Activated gamma-delta T cell treated with Interleukin-2 at 50 U/mL for 16 hours (primary cell): ENCODE data around the gene SLC6A5.
"Not testable (repeated sequence)": the region's sequence is repeated elsewhere in the genome, so short reads cannot be mapped to it uniquely, and the experiment has no call there.

Experiments used
- DNase-seq: peaks from one replicate; pipeline ENCODE4 v3.0.0-alpha.2; 2020

The SLC6A5 gene

DNA sequence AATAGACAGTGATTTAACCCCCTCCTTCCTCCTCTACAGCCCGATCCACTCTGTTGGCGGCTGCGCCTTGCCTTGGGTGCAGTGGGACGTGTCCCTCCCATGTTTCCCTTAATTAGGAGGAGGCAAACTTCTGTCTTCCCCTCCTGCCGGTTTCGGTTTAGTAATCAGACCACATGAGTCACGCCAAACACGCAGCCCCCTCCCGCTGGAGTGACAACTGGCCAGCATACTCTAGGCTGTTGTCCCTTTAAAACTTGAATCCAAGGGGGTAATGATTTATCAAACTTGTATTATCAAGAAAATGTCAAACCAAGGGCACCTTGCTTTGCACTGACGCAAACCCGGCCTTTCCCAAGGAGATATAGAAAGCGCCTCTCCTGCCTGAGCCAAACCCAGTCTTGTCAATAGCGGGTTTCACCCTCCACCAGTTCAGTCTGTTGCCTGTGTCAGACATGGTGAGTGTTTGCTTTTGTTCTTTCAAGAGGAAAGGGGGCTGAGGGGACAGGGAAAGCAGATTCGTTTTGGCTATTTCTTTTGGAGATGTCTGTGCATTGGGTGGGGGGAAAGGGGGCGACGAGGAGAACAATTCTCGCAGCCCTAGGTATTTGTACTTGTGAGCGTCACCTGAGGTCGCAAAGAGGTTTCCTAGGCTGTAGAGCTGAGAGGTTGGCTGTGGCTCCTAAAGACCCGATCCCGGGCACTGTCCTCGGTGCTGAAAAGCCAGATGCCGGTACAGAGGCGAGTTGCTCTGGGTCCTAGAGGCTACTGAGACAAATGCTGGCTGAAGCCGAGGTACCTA lies at the start of gene SLC6A5:
Gene SLC6A5, plus strand, starts transcription at position 388 of the 799 bp plus-strand sequence. Its CDS starts 65 bp downstream, at position 453.
- DNase-seq: no peak

DNA sequence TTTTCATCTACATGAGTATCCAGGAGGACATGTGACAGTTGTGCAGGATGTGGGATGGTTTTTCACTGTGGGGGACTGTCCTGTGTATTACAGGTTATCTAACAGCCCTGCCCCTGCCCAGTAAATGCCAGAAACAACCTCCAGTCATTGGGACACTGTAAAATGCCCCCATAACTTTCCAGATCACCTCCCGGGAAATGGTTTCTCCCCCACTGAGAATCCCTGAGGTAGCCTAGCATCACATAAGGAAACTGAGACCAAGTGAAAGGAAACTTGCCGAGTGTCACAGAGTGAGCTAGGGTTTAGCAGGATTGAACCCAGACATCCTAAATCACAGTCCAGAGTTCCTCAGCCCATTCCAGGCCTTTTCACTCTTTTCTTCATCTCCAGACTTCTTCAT lies 48.3 kb upstream of the SLC6A5 start:
- DNase-seq: no peak

GRCh38 chr11:20555783-20556182 lies 43.6 kb upstream of the SLC6A5 start:
- DNase-seq: no peak

DNA sequence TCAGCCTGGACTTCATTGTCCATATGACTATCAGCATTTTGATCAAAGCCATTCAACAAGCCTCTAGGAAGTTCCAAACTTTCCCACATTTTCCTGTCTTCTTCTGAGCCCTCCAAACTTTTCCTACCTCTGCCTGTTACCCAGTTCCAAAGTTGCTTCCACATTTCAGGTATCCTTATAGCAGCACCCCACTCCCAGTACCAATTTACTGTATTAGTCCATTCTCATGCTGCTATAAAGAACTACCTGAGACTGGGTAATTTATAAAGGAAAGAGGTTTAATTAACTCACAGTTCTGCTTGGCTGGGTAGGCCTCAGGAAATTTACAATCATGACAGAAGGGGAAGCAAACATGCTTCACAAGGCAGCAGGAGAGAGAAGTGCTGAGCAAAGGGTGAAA lies 43.0 kb upstream of the SLC6A5 start:
- not testable (repeated sequence) for DNase-seq

GRCh38 chr11:20558741-20559140 lies 40.7 kb upstream of the SLC6A5 start:
- no peak for DNase-seq

- no peak for DNase-seq
These were observed 39.7 kb upstream of the SLC6A5 start for GRCh38 chr11:20559523-20560300.

- DNase-seq: no peak
These were observed 37.5 kb upstream of the SLC6A5 start for GRCh38 chr11:20561915-20562314.

DNA sequence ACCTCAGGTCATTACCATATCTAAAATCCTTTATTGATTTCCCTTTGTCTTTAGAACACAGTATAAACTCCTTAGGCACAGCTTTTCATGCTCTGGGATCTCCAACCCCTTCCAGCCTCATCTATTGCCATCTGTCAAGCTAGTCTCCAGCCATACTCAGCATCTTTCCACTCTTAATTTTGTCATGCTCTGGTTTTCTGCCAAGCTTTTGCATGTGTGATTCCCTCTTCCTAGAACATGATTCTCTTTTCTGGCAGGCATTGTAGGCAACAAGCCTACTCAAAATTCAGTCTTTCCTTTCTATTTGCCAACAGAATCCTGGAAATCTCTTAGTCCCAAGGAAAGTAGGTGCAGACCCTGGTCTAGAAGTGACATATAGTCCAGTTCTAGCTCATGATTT lies 35.5 kb upstream of the SLC6A5 start:
- no peak for DNase-seq

DNA sequence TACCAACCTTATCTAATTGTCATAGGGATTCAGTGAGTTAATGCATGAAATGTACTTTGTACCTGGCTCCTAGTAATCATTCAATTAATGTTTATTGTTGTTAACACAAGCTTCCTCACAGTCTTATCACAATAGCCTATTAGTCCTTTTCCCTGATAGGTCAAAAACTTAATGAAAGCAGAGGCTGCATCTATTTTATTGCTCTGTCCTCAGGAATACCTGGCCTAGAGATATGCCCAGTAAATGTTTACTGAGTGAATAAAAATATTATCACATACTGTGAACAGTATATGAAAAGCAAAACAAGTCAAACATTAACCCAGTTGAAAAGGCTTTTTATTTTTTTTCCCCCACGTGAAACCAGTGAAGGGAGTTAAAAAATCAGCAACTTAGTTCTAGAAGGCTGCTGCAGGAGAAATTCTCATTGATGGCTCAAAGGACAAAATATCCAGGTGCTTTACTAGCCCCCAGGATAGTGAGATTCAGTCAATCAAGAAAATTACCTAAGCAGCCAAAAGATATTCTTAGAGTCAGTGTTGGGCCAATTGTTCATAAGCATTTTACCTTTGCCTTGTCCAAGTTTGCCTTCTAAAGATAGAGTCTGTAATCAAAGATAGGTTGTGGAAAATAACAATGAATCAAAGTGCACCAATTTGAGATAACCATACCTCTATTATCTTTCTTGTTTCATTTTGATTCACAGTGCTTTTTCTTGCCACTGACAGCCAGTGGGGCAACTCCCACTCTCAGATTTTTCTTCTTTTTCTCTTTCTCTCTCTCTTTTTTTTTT lies 34.4 kb upstream of the SLC6A5 start:
- DNase-seq: no peak

DNA sequence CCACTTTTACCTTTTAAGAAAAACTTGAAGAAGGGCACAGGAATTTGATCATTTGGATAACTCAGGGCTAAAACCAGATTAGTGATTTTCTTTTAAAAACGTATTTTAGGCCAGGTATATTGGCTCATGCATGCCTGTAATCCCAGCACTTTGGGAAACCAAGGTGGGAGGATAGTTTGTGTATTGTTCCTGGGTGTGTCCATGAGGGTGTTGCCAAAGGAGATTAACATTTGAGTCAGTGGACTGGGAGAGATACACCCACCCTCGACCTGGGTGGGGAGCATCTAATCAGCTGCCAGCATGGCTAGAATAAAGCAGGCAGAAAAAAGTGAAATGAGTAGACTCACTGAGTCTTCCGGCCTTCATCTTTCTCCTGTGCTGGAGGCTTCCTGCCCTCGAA lies 33.3 kb upstream of the SLC6A5 start:
- DNase-seq: not testable (repeated sequence)

GRCh38 chr11:20566591-20567434 lies 32.6 kb upstream of the SLC6A5 start:
- no peak for DNase-seq

- DNase-seq: not testable (repeated sequence)
These were observed 19.7 kb upstream of the SLC6A5 start for GRCh38 chr11:20579725-20580124.

GRCh38 chr11:20583201-20583600 lies 16.2 kb upstream of the SLC6A5 start:
- DNase-seq: no peak

- no peak for DNase-seq
These were observed 15.2 kb upstream of the SLC6A5 start for GRCh38 chr11:20584093-20584774.

DNA sequence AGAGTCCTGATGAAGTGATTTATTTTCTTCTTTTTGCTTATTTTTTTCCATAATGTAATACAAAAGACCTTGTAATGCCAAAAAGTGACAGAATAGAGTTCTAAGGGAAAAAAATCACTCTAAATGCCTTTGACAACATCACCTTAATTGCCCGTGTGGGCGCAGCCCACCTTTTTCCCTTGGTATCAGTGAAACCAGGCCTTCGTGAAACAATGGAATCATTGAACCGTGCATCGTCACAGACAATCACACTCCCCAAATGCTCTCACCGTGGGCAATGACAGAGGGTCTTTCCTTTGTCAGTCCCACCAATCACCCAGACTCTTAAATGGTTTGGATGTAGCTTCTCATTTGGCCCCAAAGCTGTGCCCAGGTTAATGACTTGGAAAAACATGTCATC lies 9.6 kb upstream of the SLC6A5 start:
- DNase-seq: no peak

DNA sequence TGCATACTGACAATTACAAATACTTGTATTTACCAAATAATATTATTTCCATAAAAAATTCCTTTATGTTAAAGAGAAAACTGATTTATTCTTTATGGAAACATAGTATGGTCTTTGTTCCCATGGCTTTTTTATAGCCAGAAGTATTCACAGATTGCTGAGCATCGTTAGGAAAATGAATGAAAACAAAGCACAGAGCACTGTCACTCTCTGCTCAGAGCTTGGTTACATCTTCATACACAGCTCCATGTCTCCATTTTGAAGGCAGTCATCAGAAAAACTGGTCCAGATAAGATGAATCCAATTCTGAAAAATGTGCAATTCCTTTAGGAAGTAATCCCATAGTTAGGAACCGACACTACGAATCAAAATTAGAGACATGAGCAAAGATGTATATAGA lies 9.0 kb upstream of the SLC6A5 start:
- no peak for DNase-seq

DNA sequence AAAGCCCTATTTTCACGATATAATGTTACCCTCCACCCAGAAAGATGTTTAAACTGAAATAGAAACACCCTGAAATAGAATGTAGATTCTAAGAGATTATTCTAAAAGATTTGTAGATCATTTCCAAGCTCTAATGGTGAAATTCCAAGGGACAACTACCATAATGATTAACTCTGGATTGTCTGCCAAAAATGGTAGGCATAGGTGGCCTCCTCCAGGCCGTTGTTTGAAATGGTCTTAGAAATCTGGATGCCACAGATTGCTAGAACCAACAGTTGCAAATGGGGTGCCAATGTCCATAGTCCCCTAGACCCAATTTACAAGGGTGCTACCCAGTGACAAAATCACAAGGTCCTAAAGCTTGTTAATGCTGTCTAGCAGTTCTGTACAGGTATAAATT lies 6.7 kb upstream of the SLC6A5 start:
- no peak for DNase-seq

- DNase-seq: no peak
These were observed 4.9 kb upstream of the SLC6A5 start for GRCh38 chr11:20594274-20595061.

DNA sequence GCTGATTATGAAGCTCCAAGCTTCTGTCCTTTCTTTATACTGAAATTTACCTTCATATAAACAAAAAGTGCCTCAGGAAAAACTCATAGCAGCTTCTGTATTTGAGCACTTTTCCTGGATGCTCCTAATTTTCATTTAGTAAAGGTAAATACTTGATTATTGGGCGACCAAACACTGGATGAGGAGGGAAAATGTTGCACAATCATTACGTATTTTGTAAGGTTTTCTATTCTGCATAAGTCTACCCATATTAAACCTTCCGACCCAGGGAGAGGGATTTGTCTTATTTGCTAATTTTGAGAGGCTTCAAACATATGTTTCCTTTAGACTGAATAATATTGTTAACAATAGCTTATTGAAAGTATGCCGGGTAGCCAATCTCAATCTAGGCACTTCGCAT lies 4.3 kb upstream of the SLC6A5 start:
- DNase-seq: no peak

- DNase-seq: no peak
These were observed 2.9 kb upstream of the SLC6A5 start for GRCh38 chr11:20596205-20597153.
